Ishikawa (cell line): Measurements from ENCODE around the gene ASXL3.

Source experiments
- CEBPB ChIP-seq: IDR thresholded peaks from 2 replicates; pipeline ENCODE4 v1.6.1; 2012
- CREB1 ChIP-seq: IDR thresholded peaks from 2 replicates; pipeline ENCODE4 v1.6.1; 2012; ENCODE audit warnings: low read depth
- EGR1 ChIP-seq: IDR thresholded peaks from 2 replicates; pipeline ENCODE4 v1.6.1; 2012
- EP300 ChIP-seq: IDR thresholded peaks from 2 replicates; pipeline ENCODE4 v1.6.1; 2012; ENCODE audit warnings: borderline replicate concordance
- FOXM1 ChIP-seq: IDR thresholded peaks from 2 replicates; pipeline ENCODE4 v1.6.1; 2012; ENCODE audit warnings: low read depth, borderline replicate concordance
- MAX ChIP-seq: IDR thresholded peaks from 2 replicates; pipeline ENCODE4 v1.6.1; 2012
- NFIC ChIP-seq: IDR thresholded peaks from 2 replicates; pipeline ENCODE4 v1.6.1; 2012
- RAD21 ChIP-seq: IDR thresholded peaks from 2 replicates; pipeline ENCODE4 v1.6.1; 2012; ENCODE audit warnings: low read depth
- REST ChIP-seq: IDR thresholded peaks from 2 replicates; pipeline ENCODE4 v1.6.1; 2012; ENCODE audit warnings: low read depth, mild to moderate bottlenecking
- TAF1 ChIP-seq: IDR thresholded peaks from 2 replicates; pipeline ENCODE4 v1.6.1; 2012; ENCODE audit warnings: low read depth, mild to moderate bottlenecking
- TCF12 ChIP-seq: IDR thresholded peaks from 2 replicates; pipeline ENCODE4 v1.6.1; 2012; ENCODE audit warnings: low read depth
- TEAD4 ChIP-seq: IDR thresholded peaks from 2 replicates; pipeline ENCODE4 v1.6.1; 2012
- USF1 ChIP-seq: IDR thresholded peaks from 2 replicates; pipeline ENCODE4 v1.6.1; 2012
- YY1 ChIP-seq: IDR thresholded peaks from 2 replicates; pipeline ENCODE4 v1.6.1; 2012; ENCODE audit warnings: low read depth
- ZBTB7A ChIP-seq: IDR thresholded peaks from 2 replicates; pipeline ENCODE4 v1.6.1; 2012; ENCODE audit warnings: low read depth

ASXL3 gene

GRCh38 chr18:33755931-33756560 is 178.0 kb downstream of the ASXL3 start:
- TF ChIP-seq TEAD4: no peak
- no peak for TF ChIP-seq TAF1
- TF ChIP-seq YY1: no peak
- no peak for TF ChIP-seq RAD21
- TF ChIP-seq USF1: no peak
- TF ChIP-seq TCF12: no peak
- TF ChIP-seq CEBPB: no peak
- TF ChIP-seq NFIC: no peak
- TF ChIP-seq ZBTB7A: no peak
- no peak for TF ChIP-seq MAX
- TF ChIP-seq EGR1: no peak
- no peak for TF ChIP-seq REST
- TF ChIP-seq EP300: no peak
- TF ChIP-seq CREB1: no peak
- no peak for TF ChIP-seq FOXM1

GRCh38 chr18:33757037-33757436 is 179.0 kb downstream of the ASXL3 start:
- no peak for TF ChIP-seq YY1
- no peak for TF ChIP-seq TCF12
- no peak for TF ChIP-seq MAX
- no peak for TF ChIP-seq EP300
- TF ChIP-seq FOXM1: no peak
- no peak for TF ChIP-seq NFIC
- TF ChIP-seq RAD21: no peak
- no peak for TF ChIP-seq CREB1
- TF ChIP-seq ZBTB7A: no peak
- TF ChIP-seq TAF1: no peak
- no peak for TF ChIP-seq TEAD4
- TF ChIP-seq REST: no peak
- no peak for TF ChIP-seq EGR1
- no peak for TF ChIP-seq CEBPB
- TF ChIP-seq USF1: no peak

- peak; percentile 45; the same call in 1 of the 2 replicates for TF ChIP-seq RAD21
- no peak for TF ChIP-seq EGR1
Measured at GRCh38 chr18:33761363-33761762, 183.3 kb downstream of the ASXL3 start.

- TF ChIP-seq EGR1: no peak
- TF ChIP-seq MAX: no peak
- no peak for TF ChIP-seq TAF1
- no peak for TF ChIP-seq USF1
- no peak for TF ChIP-seq RAD21
- TF ChIP-seq CREB1: no peak
- TF ChIP-seq FOXM1: no peak
- no peak for TF ChIP-seq EP300
- no peak for TF ChIP-seq YY1
- no peak for TF ChIP-seq NFIC
- TF ChIP-seq REST: no peak
- no peak for TF ChIP-seq TEAD4
- TF ChIP-seq CEBPB: no peak
Measured at GRCh38 chr18:33781429-33781828, 203.4 kb downstream of the ASXL3 start.
